KOPT-K1 (cell line): ENCODE measurements around the gene PPP1R13L.

Experiments used
- H3K27ac ChIP-seq: fragments of 200-600 bp; sonication (generic); 2 replicates; pipeline ENCODE4 v1.5.1; 2016; ENCODE audit warnings: antibody characterized with exemption, mild to moderate bottlenecking, low read depth, low read length; ENCODE audit not compliant: poor library complexity, severe bottlenecking
- H3K36me3 ChIP-seq: fragments of 200-600 bp; sonication (generic); 2 replicates; pipeline ENCODE4 v1.5.1; 2017; ENCODE audit warnings: antibody characterized with exemption, mild to moderate bottlenecking, low read length, moderate library complexity; ENCODE audit not compliant: insufficient read depth
- H3K9me3 ChIP-seq: fragments of 200-600 bp; sonication (generic); 2 replicates; pipeline ENCODE4 v1.5.1; 2017; ENCODE audit warnings: antibody characterized with exemption, low read length, mild to moderate bottlenecking; ENCODE audit not compliant: insufficient read depth, poor library complexity, severe bottlenecking

PPP1R13L gene

GRCh38 chr19:45404557-45405434 is at the start of gene PPP1R13L:
PPP1R13L (minus strand) TSS chr19:45405069; CDS start chr19:45398318, 6,751 bp downstream.
- peaks cover 16% of the 10 kb centered on the region; the same call in 1 of the 2 replicates for H3K36me3 ChIP-seq

GRCh38 chr19:45451850-45452387 is 47.0 kb upstream of the PPP1R13L start:
- no peaks in the 10 kb centered on the region for H3K36me3 ChIP-seq
- no peaks in the 10 kb centered on the region for H3K9me3 ChIP-seq
- no peak overlapping the region for H3K27ac ChIP-seq

More at GRCh38 chr19:45404557-45405434, at the start of gene PPP1R13L:
- Histone ChIP-seq H3K27ac (peak within 1 kb of the TSS; percentile 86), H3K9me3 (no peaks in the 10 kb centered on the region)

GRCh38 chr19:45451131-45451849 is 46.4 kb upstream of the PPP1R13L start:
- H3K36me3 ChIP-seq, result no peaks in the 10 kb centered on the region
- no peaks in the 10 kb centered on the region for H3K9me3 ChIP-seq
- no peak overlapping the region for H3K27ac ChIP-seq

GRCh38 chr19:45450012-45450333 is 45.1 kb upstream of the PPP1R13L start:
- Histone ChIP-seq H3K27ac (no peak overlapping the region), H3K9me3 (no peaks in the 10 kb centered on the region), H3K36me3 (no peaks in the 10 kb centered on the region)

GRCh38 chr19:45448887-45449299 is 44.0 kb upstream of the PPP1R13L start:
- no peaks in the 10 kb centered on the region for H3K9me3 ChIP-seq
- H3K27ac ChIP-seq, result no peak overlapping the region
- H3K36me3 ChIP-seq, result no peaks in the 10 kb centered on the region

- Histone ChIP-seq H3K36me3 (no peaks in the 10 kb centered on the region), H3K9me3 (no peaks in the 10 kb centered on the region), H3K27ac (no peak overlapping the region)
These were observed 43.5 kb upstream of the PPP1R13L start for GRCh38 chr19:45448425-45448756.

- no peak overlapping the region for H3K27ac ChIP-seq
These were observed 42.1 kb upstream of the PPP1R13L start for GRCh38 chr19:45446944-45447343.

GRCh38 chr19:45446295-45446694 is 41.4 kb upstream of the PPP1R13L start:
- Histone ChIP-seq H3K27ac (no peak overlapping the region), H3K36me3 (no peaks in the 10 kb centered on the region), H3K9me3 (no peaks in the 10 kb centered on the region)

More at GRCh38 chr19:45446944-45447343, 42.1 kb upstream of the PPP1R13L start:
- Histone ChIP-seq H3K9me3 (no peaks in the 10 kb centered on the region), H3K36me3 (no peaks in the 10 kb centered on the region)

GRCh38 chr19:45445139-45445538 is 40.3 kb upstream of the PPP1R13L start:
- no peaks in the 10 kb centered on the region for H3K36me3 ChIP-seq
- no peak overlapping the region for H3K27ac ChIP-seq
- H3K9me3 ChIP-seq, result no peaks in the 10 kb centered on the region

GRCh38 chr19:45444318-45445041 is 39.6 kb upstream of the PPP1R13L start:
- no peak overlapping the region for H3K27ac ChIP-seq
- no peaks in the 10 kb centered on the region for H3K9me3 ChIP-seq
- H3K36me3 ChIP-seq, result no peaks in the 10 kb centered on the region

- no peak overlapping the region for H3K27ac ChIP-seq
- no peaks in the 10 kb centered on the region for H3K9me3 ChIP-seq
These were observed 38.8 kb upstream of the PPP1R13L start for GRCh38 chr19:45443462-45444317.

GRCh38 chr19:45442778-45443461 is 38.1 kb upstream of the PPP1R13L start:
- H3K36me3 ChIP-seq, result no peaks in the 10 kb centered on the region
- no peak overlapping the region for H3K27ac ChIP-seq
- H3K9me3 ChIP-seq, result no peaks in the 10 kb centered on the region

More at GRCh38 chr19:45443462-45444317, 38.8 kb upstream of the PPP1R13L start:
- H3K36me3 ChIP-seq, result no peaks in the 10 kb centered on the region

GRCh38 chr19:45442408-45442777 is 37.5 kb upstream of the PPP1R13L start:
- Histone ChIP-seq H3K36me3 (no peaks in the 10 kb centered on the region), H3K9me3 (no peaks in the 10 kb centered on the region), H3K27ac (no peak overlapping the region)
